Common myeloid progenitor, CD34-positive (primary cell): ENCODE data around the gene TCF23.

Experiments used
- CTCF ChIA-PET: fragments of 350-600 bp; sonication (Branson Sonifier 250); formaldehyde crosslinking; loops from one replicate; lab custom pipeline; 2021; ENCODE audit warnings: antibody characterized with exemption; lab: Charles Lee
- POLR2A ChIA-PET: fragments of 350-600 bp; sonication (Branson Sonifier 250); formaldehyde crosslinking; loops from one replicate; lab custom pipeline; 2021; ENCODE audit warnings: antibody characterized with exemption; lab: Charles Lee
- DNase-seq, 3 donors: peaks; one replicate each; pipeline versions ENCODE4 v3.0.0 to v3.0.0-alpha.2; 2013
- H3K27ac ChIP-seq, 2 experiments: 1 replicate in 1 of 2; 2 replicates in 1 of 2; pipeline ENCODE4 v1.7.0; 2013; ENCODE audit warnings: inconsistent platforms in 2 of 2, low read length in 2 of 2, mild to moderate bottlenecking in 2 of 2, low read depth in 1 of 2, moderate library complexity in 1 of 2; ENCODE audit not compliant: severe bottlenecking in 2 of 2, insufficient read depth in 1 of 2, poor library complexity in 1 of 2
- H3K27me3 ChIP-seq, 5 experiments: replicated peaks in 2 of 5; 1 replicate in 3 of 5; 2 replicates in 2 of 5; pipeline versions ENCODE4 v1.6.1 to v1.7.0; 2013; ENCODE audit warnings: low read length in 4 of 5, mild to moderate bottlenecking in 2 of 5, moderate library complexity in 2 of 5, inconsistent platforms in 1 of 5; ENCODE audit not compliant: insufficient read depth in 5 of 5, control insufficient read depth in 4 of 5
- H3K36me3 ChIP-seq, 4 experiments: 1 replicate in 2 of 4; 2 replicates in 2 of 4; pipeline versions ENCODE4 v1.6.1 to v1.7.0; 2013; ENCODE audit warnings: low read length in 3 of 4, control low read depth in 1 of 4, mild to moderate bottlenecking in 1 of 4; ENCODE audit not compliant: control insufficient read depth in 4 of 4, insufficient read depth in 4 of 4
- H3K4me1 ChIP-seq, 4 experiments: 1 replicate in 3 of 4; 2 replicates in 1 of 4; pipeline versions ENCODE4 v1.6.1 to v1.7.1; 2013; ENCODE audit warnings: low read length in 3 of 4, mild to moderate bottlenecking in 3 of 4, control low read depth in 1 of 4, inconsistent platforms in 1 of 4, moderate library complexity in 1 of 4; ENCODE audit not compliant: control insufficient read depth in 4 of 4, insufficient read depth in 4 of 4; ENCODE audit errors: control extremely low read depth in 1 of 4
- H3K4me3 ChIP-seq, 7 experiments: 1 replicate in 4 of 7; 2 replicates in 3 of 7; pipeline versions ENCODE4 v1.5.1 to v1.7.0; 2013; ENCODE audit warnings: mild to moderate bottlenecking in 7 of 7, low read length in 6 of 7, moderate library complexity in 6 of 7, inconsistent platforms in 2 of 7, low read depth in 2 of 7, control low read depth in 1 of 7; ENCODE audit not compliant: insufficient read depth in 4 of 7, control insufficient read depth in 1 of 7; ENCODE audit errors: extremely low read depth in 1 of 7
- H3K9me3 ChIP-seq, 5 experiments: 1 replicate in 4 of 5; 2 replicates in 1 of 5; pipeline versions ENCODE4 v1.6.1 to v1.7.1; 2013; ENCODE audit warnings: low read length in 4 of 5, mild to moderate bottlenecking in 2 of 5, inconsistent platforms in 1 of 5, low read depth in 1 of 5, moderate library complexity in 1 of 5; ENCODE audit not compliant: control insufficient read depth in 4 of 5, insufficient read depth in 2 of 5; ENCODE audit errors: control extremely low read depth in 1 of 5
- WGBS: methylation state at CpG from one replicate; pipeline ENCODE4 v1.1.5; 2013; ENCODE audit not compliant: insufficient coverage; 5-methylcytosine and 5-hydroxymethylcytosine counted together

TCF23 gene

GRCh38 chr2:27160191-27160590, 11.4 kb downstream of the TCF23 start:
- DNase-seq = no peak
- no peaks in the 10 kb centered on the region for H3K36me3 ChIP-seq
- H3K4me3 ChIP-seq = no peak overlapping the region
- ChIA-PET POLR2A (no interaction called here), CTCF (interaction anchor here (1.3 to 2.4 kb wide), 3 partner anchors 9 to 19 kb away, joined by 3 to 7 read pairs (median 5); no protein-coding TSS in a partner anchor)
- no peaks in the 10 kb centered on the region for H3K4me1 ChIP-seq
- no peak overlapping the region for H3K27ac ChIP-seq
- WGBS = 100% methylated on average over 5 of the region's 9 CpGs
- H3K27me3 ChIP-seq = no peaks in the 10 kb centered on the region
- no peaks in the 10 kb centered on the region for H3K9me3 ChIP-seq

GRCh38 chr2:27162151-27163121, 13.6 kb downstream of the TCF23 start:
- Histone ChIP-seq H3K9me3 (no peaks in the 10 kb centered on the region), H3K4me1 (no peaks in the 10 kb centered on the region), H3K27ac (no peak overlapping the region), H3K4me3 (no peak overlapping the region), H3K36me3 (no peaks in the 10 kb centered on the region), H3K27me3 (no peaks in the 10 kb centered on the region)
- ChIA-PET POLR2A (no interaction called here), CTCF (interaction anchor here (0.8 to 1.4 kb wide), 4 partner anchors 8 to 38 kb away, joined by 3 to 7 read pairs (median 4); no protein-coding TSS in a partner anchor)
- DNase-seq = no peak
- WGBS = 92% methylated on average over 14 of the region's 15 CpGs

GRCh38 chr2:27164960-27165763, 16.4 kb downstream of the TCF23 start:
- H3K27ac ChIP-seq = no peak overlapping the region
- H3K27me3 ChIP-seq = no peaks in the 10 kb centered on the region
- H3K4me1 ChIP-seq = peaks cover 0 to 3% (median 1%) of the 10 kb centered on the region in 4 experiments
- no peaks in the 10 kb centered on the region for H3K9me3 ChIP-seq
- ChIA-PET CTCF (interaction anchor here (0.8 to 2.9 kb wide), 6 partner anchors 10 to 69 kb away, joined by 3 to 8 read pairs (median 4); no protein-coding TSS in a partner anchor), POLR2A (no interaction called here)
- H3K4me3 ChIP-seq = no peak overlapping the region
- no peak for DNase-seq
- 98% methylated on average over 7 of the region's 8 CpGs for WGBS
- H3K36me3 ChIP-seq = no peaks in the 10 kb centered on the region

- Histone ChIP-seq H3K4me3 (no peak overlapping the region), H3K4me1 (peaks cover 0 to 6% (median 2%) of the 10 kb centered on the region in 4 experiments), H3K36me3 (no peaks in the 10 kb centered on the region), H3K9me3 (no peaks in the 10 kb centered on the region), H3K27ac (no peak overlapping the region), H3K27me3 (peaks cover 0 to 9% (median 0%) of the 10 kb centered on the region in 5 experiments)
- ChIA-PET CTCF (interaction anchor here (0.6 to 3.5 kb wide), 19 partner anchors 9 to 208 kb away, joined by 3 to 21 read pairs (median 4); partner anchors contain the start of genes ABHD1, CGREF1 and PREB), POLR2A (no interaction called here)
- WGBS = 93% methylated on average over 2 of the region's 6 CpGs
- peak in 2 of 3 donors; percentile 49 to 61 for DNase-seq
Measured at GRCh38 chr2:27170581-27171337, 22.0 kb downstream of the TCF23 start.

- H3K4me1 ChIP-seq = peaks cover 0 to 6% (median 2%) of the 10 kb centered on the region in 4 experiments
- DNase-seq = no peak
- H3K27me3 ChIP-seq = peaks cover 0 to 9% (median 0%) of the 10 kb centered on the region in 5 experiments
- H3K27ac ChIP-seq = no peak overlapping the region
- ChIA-PET POLR2A (no interaction called here), CTCF (interaction anchor here (0.7 to 3.5 kb wide), 8 partner anchors 10 to 207 kb away, joined by 3 to 21 read pairs (median 4); partner anchors contain the start of gene PREB)
- no peaks in the 10 kb centered on the region for H3K9me3 ChIP-seq
- 89% methylated on average over 8 of the region's 8 CpGs for WGBS
- no peaks in the 10 kb centered on the region for H3K36me3 ChIP-seq
- no peak overlapping the region for H3K4me3 ChIP-seq
Measured at GRCh38 chr2:27171351-27171848, 22.6 kb downstream of the TCF23 start.

GRCh38 chr2:27174638-27175037, 25.8 kb downstream of the TCF23 start:
- Histone ChIP-seq H3K9me3 (no peaks in the 10 kb centered on the region), H3K27me3 (peaks cover 0 to 11% (median 0%) of the 10 kb centered on the region in 5 experiments), H3K36me3 (no peaks in the 10 kb centered on the region), H3K4me3 (no peak overlapping the region), H3K27ac (no peak overlapping the region), H3K4me1 (peaks cover 0 to 6% (median 2%) of the 10 kb centered on the region in 4 experiments)
- no peak for DNase-seq
- CTCF ChIA-PET = interaction anchor here (1.2 to 3.0 kb wide), 3 partner anchors 9 to 90 kb away, joined by 3 to 14 read pairs (median 8); no protein-coding TSS in a partner anchor
- POLR2A ChIA-PET = interaction anchor here (0.6 kb wide), 1 partner anchor 101 kb away, joined by 3 read pairs; the partner anchor contains the start of gene DNAJC5G
- WGBS = 96% methylated on average over 6 of the region's 6 CpGs
